T-helper 1 cell treated with Interleukin-12 subunit alpha and Interleukin-12 subunit beta and Interleukin-4 antibody, amounts not matched to agents 30 μg/mL and 1 μg/mL, for 36 hours (primary cell): ENCODE results near the gene RAD54L2.
A peak's percentile ranks its signal among the peaks of the same experiment; 100 is the strongest.
"Not testable (repeated sequence)": the region's sequence is repeated elsewhere in the genome, so short reads cannot be mapped to it uniquely, and the experiment has no call there.

Experiments used
- H3K27ac Mint-ChIP-seq: one replicate; pipeline ENCODE4 v1.8.0; 2021; ENCODE audit warnings: mild to moderate bottlenecking, mixed read lengths
- H3K27me3 Mint-ChIP-seq: one replicate; pipeline ENCODE4 v1.8.0; 2021; ENCODE audit warnings: low read depth, mixed read lengths
- H3K36me3 Mint-ChIP-seq: one replicate; pipeline ENCODE4 v1.8.0; 2021; ENCODE audit warnings: low read depth, mixed read lengths
- H3K4me1 Mint-ChIP-seq: one replicate; pipeline ENCODE4 v1.8.0; 2021; ENCODE audit warnings: low read depth, mixed read lengths
- H3K4me3 Mint-ChIP-seq: one replicate; pipeline ENCODE4 v1.8.0; 2021; ENCODE audit warnings: mild to moderate bottlenecking, moderate library complexity, mixed read lengths
- H3K9me3 Mint-ChIP-seq: one replicate; pipeline ENCODE4 v1.8.0; 2021; ENCODE audit warnings: mixed read lengths

The RAD54L2 gene

GRCh38 chr3:51522273-51522962, 16.1 kb upstream of the RAD54L2 start:
- peaks cover 3% of the 10 kb centered on the region for H3K4me1 Mint-ChIP-seq
- H3K27ac Mint-ChIP-seq: no peak overlapping the region
- peak overlapping the region; percentile 41 for H3K4me3 Mint-ChIP-seq
- H3K27me3 Mint-ChIP-seq: peaks cover 6% of the 10 kb centered on the region
- no peaks in the 10 kb centered on the region for H3K9me3 Mint-ChIP-seq
- no peaks in the 10 kb centered on the region for H3K36me3 Mint-ChIP-seq

- H3K4me3 Mint-ChIP-seq, H3K4me1 Mint-ChIP-seq, H3K36me3 Mint-ChIP-seq, H3K27ac Mint-ChIP-seq, H3K27me3 Mint-ChIP-seq, H3K9me3 Mint-ChIP-seq: not testable (repeated sequence)
These were observed 13.6 kb upstream of the RAD54L2 start for GRCh38 chr3:51524874-51525273.

GRCh38 chr3:51530485-51530884, 8.0 kb upstream of the RAD54L2 start:
- H3K4me3 Mint-ChIP-seq: no peak overlapping the region
- H3K4me1 Mint-ChIP-seq: peaks cover 2% of the 10 kb centered on the region
- H3K27me3 Mint-ChIP-seq: peaks cover 6% of the 10 kb centered on the region
- no peak overlapping the region for H3K27ac Mint-ChIP-seq
- no peaks in the 10 kb centered on the region for H3K36me3 Mint-ChIP-seq
- H3K9me3 Mint-ChIP-seq: no peaks in the 10 kb centered on the region

- Mint-ChIP-seq H3K27me3 (no peaks in the 10 kb centered on the region), H3K27ac (no peak overlapping the region), H3K36me3 (no peaks in the 10 kb centered on the region), H3K9me3 (no peaks in the 10 kb centered on the region), H3K4me3 (no peak overlapping the region), H3K4me1 (peaks cover 20% of the 10 kb centered on the region)
These were observed 3.1 kb upstream of the RAD54L2 start for GRCh38 chr3:51535146-51536019.

- Mint-ChIP-seq H3K4me1 (peaks cover 27% of the 10 kb centered on the region), H3K4me3 (peak overlapping the region; percentile 90), H3K27ac (peak overlapping the region; percentile 88)
- H3K27me3 Mint-ChIP-seq, H3K36me3 Mint-ChIP-seq, H3K9me3 Mint-ChIP-seq: not testable (repeated sequence)
These were observed 888 bp upstream of the RAD54L2 start for GRCh38 chr3:51537631-51538030.

GRCh38 chr3:51538115-51538458, 432 bp upstream of the RAD54L2 start:
- H3K4me3 Mint-ChIP-seq: peak overlapping the region; percentile 90
- no peaks in the 10 kb centered on the region for H3K9me3 Mint-ChIP-seq
- H3K36me3 Mint-ChIP-seq: no peaks in the 10 kb centered on the region
- H3K27ac Mint-ChIP-seq: peak overlapping the region; percentile 88
- peaks cover 27% of the 10 kb centered on the region for H3K4me1 Mint-ChIP-seq
- no peaks in the 10 kb centered on the region for H3K27me3 Mint-ChIP-seq

GRCh38 chr3:51539291-51539941, 897 bp downstream of the RAD54L2 start:
- Mint-ChIP-seq H3K36me3 (peaks cover 5% of the 10 kb centered on the region), H3K4me1 (peaks cover 29% of the 10 kb centered on the region), H3K27ac (peak overlapping the region; percentile 75), H3K9me3 (no peaks in the 10 kb centered on the region), H3K27me3 (no peaks in the 10 kb centered on the region), H3K4me3 (peak overlapping the region; percentile 85)

GRCh38 chr3:51542596-51542995, 4.1 kb downstream of the RAD54L2 start:
- peaks cover 26% of the 10 kb centered on the region for H3K4me1 Mint-ChIP-seq
- not testable (repeated sequence) for H3K27ac Mint-ChIP-seq, H3K9me3 Mint-ChIP-seq, H3K27me3 Mint-ChIP-seq, H3K4me3 Mint-ChIP-seq, H3K36me3 Mint-ChIP-seq

GRCh38 chr3:51544011-51544775, 5.7 kb downstream of the RAD54L2 start:
- Mint-ChIP-seq H3K27ac (no peak overlapping the region), H3K36me3 (peaks cover 6% of the 10 kb centered on the region), H3K4me1 (peaks cover 21% of the 10 kb centered on the region), H3K27me3 (no peaks in the 10 kb centered on the region), H3K9me3 (no peaks in the 10 kb centered on the region), H3K4me3 (no peak overlapping the region)

- Mint-ChIP-seq H3K36me3 (peaks cover 8% of the 10 kb centered on the region), H3K4me3 (no peak overlapping the region), H3K4me1 (peaks cover 2% of the 10 kb centered on the region), H3K9me3 (no peaks in the 10 kb centered on the region), H3K27ac (no peak overlapping the region), H3K27me3 (no peaks in the 10 kb centered on the region)
These were observed 8.8 kb downstream of the RAD54L2 start for GRCh38 chr3:51547274-51547673.

GRCh38 chr3:51549311-51549710, 10.8 kb downstream of the RAD54L2 start:
- Mint-ChIP-seq H3K27me3 (no peaks in the 10 kb centered on the region), H3K36me3 (peaks cover 4% of the 10 kb centered on the region), H3K4me1 (no peaks in the 10 kb centered on the region), H3K27ac (no peak overlapping the region), H3K9me3 (no peaks in the 10 kb centered on the region), H3K4me3 (no peak overlapping the region)

GRCh38 chr3:51550080-51550819, 11.7 kb downstream of the RAD54L2 start:
- Mint-ChIP-seq H3K4me1 (no peaks in the 10 kb centered on the region), H3K27ac (no peak overlapping the region), H3K36me3 (peaks cover 2% of the 10 kb centered on the region), H3K9me3 (no peaks in the 10 kb centered on the region), H3K4me3 (no peak overlapping the region), H3K27me3 (no peaks in the 10 kb centered on the region)

GRCh38 chr3:51557993-51558392, 19.5 kb downstream of the RAD54L2 start:
- Mint-ChIP-seq H3K9me3 (no peaks in the 10 kb centered on the region), H3K36me3 (peaks cover 10% of the 10 kb centered on the region), H3K27me3 (no peaks in the 10 kb centered on the region), H3K27ac (no peak overlapping the region), H3K4me1 (peaks cover 4% of the 10 kb centered on the region), H3K4me3 (no peak overlapping the region)

GRCh38 chr3:51559411-51559888, 20.9 kb downstream of the RAD54L2 start:
- peaks cover 13% of the 10 kb centered on the region for H3K4me1 Mint-ChIP-seq
- no peak overlapping the region for H3K27ac Mint-ChIP-seq
- peaks cover 13% of the 10 kb centered on the region for H3K36me3 Mint-ChIP-seq
- no peaks in the 10 kb centered on the region for H3K9me3 Mint-ChIP-seq
- no peak overlapping the region for H3K4me3 Mint-ChIP-seq
- no peaks in the 10 kb centered on the region for H3K27me3 Mint-ChIP-seq
